Measurements from ENCODE around the gene PHLPP1. TPM values are rescaled to one million over a fixed set of nuclear protein-coding genes. Genes with fewer than 3 reads are reported as not detected.

Gene PHLPP1
- total RNA-seq, 4 donors from 2014 or later = 15.7 to 21.8 (median 20.5) TPM

DNA sequence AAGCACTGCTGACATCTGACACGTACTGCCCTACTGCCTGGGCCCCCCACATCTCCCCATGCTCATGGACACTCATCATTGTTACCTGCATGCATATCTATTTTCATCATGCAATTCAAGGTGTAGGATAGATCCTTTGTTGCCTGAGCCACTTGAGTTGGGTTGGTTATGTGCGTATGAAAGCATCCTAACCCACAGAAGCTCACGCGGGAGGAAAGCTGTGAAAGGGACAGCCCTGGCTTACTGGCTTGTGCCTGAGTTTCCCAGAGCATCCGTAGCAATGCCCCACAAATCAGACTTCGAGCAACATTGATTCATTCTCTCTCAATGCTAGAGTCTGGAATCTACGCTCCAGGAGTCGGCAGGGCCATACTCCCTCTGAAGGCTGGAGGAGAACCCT, 285.5 kb downstream of the PHLPP1 start:
- Histone ChIP-seq H3K9me3 (no peaks in the 10 kb centered on the region), H3K36me3 (no peaks in the 10 kb centered on the region), H3K27me3 (no peaks in the 10 kb centered on the region), H3K4me1 (no peaks in the 10 kb centered on the region), H3K27ac (no peak overlapping the region), H3K4me3 (no peak overlapping the region)
- no peak for DNase-seq
- no peak for TF ChIP-seq POLR2A (IDR thresholded peaks at IDR 0.05)
- TF ChIP-seq, protein P1, sequence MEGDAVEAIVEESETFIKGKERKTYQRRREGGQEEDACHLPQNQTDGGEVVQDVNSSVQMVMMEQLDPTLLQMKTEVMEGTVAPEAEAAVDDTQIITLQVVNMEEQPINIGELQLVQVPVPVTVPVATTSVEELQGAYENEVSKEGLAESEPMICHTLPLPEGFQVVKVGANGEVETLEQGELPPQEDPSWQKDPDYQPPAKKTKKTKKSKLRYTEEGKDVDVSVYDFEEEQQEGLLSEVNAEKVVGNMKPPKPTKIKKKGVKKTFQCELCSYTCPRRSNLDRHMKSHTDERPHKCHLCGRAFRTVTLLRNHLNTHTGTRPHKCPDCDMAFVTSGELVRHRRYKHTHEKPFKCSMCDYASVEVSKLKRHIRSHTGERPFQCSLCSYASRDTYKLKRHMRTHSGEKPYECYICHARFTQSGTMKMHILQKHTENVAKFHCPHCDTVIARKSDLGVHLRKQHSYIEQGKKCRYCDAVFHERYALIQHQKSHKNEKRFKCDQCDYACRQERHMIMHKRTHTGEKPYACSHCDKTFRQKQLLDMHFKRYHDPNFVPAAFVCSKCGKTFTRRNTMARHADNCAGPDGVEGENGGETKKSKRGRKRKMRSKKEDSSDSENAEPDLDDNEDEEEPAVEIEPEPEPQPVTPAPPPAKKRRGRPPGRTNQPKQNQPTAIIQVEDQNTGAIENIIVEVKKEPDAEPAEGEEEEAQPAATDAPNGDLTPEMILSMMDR (IDR thresholded peaks at IDR 0.05) = no peak

DNA sequence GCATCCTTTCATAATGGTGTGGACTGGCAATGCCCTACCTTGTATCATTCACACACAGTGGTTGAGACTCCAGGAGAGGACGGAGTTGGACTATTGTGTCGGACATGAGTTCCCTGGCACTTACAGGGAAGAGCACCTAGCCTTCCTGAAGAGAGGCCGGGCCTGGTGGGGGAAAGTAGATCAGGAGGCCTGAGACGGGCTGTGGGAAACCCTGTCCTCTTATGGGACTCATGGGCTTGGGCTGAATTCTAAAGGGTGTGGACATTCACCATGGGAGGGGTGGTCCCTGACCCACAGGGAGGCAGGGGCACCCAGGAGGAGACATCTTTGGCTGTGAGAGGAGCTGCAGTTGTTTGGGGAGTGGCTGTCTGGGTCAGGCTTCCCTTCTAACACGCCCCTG, 286.5 kb downstream of the PHLPP1 start:
- Histone ChIP-seq H3K9me3 (no peaks in the 10 kb centered on the region), H3K4me3 (no peak overlapping the region), H3K27ac (no peak overlapping the region), H3K36me3 (no peaks in the 10 kb centered on the region), H3K4me1 (no peaks in the 10 kb centered on the region), H3K27me3 (no peaks in the 10 kb centered on the region)
- no peak for DNase-seq
- no peak for TF ChIP-seq POLR2A (IDR thresholded peaks at IDR 0.05)
- TF ChIP-seq, protein P1 (IDR thresholded peaks at IDR 0.05) = no peak

DNA sequence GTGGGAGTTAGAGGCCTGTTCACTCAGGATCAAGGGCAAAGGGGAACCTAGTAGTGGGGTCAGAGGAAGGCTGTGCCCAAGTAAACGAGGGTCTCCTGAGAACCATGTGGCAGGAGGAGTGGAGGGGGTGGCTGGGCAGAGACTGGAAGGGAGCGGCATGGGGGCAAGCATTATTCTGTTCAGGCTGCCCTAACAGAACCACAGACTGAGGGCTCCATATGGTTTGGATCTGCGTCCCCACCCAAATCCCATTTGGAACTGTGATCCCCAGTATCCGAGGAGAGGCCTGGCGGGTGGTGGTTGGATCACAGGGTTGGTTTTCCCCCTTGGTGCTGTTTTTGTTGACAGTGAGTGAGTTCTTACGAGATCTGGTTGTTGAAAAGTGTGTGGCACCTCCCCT, 287.0 kb downstream of the PHLPP1 start:
- Histone ChIP-seq H3K4me1 (no peaks in the 10 kb centered on the region), H3K4me3 (no peak overlapping the region), H3K27ac (no peak overlapping the region), H3K9me3 (no peaks in the 10 kb centered on the region), H3K36me3 (no peaks in the 10 kb centered on the region), H3K27me3 (no peaks in the 10 kb centered on the region)
- no peak for TF ChIP-seq POLR2A (IDR thresholded peaks at IDR 0.05)
- TF ChIP-seq, protein P1 (IDR thresholded peaks at IDR 0.05) = no peak
- DNase-seq = no peak

DNA sequence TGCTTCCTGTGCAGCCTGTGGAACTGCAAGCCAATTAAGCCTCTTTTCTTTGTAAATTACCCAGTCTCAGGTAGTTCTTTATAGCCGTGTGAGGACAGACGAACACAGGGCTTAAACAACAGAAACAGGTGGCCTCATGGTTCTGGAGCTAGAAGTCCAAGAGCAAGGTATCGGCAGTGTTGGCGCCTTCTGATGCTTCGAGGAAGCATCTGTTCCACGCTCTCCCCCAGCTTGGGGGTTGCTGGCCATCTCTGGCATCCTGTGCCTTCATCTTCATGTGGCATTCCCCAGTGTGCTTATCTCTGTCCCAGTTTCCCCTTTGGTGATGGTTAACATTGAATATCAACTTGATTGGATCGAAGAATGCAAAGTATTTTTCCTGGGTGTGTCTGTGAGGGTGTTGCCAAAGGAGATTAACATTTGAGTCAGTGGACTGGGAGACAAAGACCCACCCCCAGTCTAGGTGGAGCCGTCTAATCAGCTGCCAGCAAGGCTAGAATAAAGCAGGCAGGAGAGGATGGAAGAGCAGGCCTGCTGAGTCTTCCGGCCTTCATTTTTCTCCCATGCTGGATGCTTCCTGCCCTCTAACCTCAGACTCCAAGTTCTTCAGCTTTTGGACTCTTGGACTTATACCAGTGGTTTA, 287.6 kb downstream of the PHLPP1 start:
- TF ChIP-seq, protein P1 (IDR thresholded peaks at IDR 0.05) = no peak
- TF ChIP-seq POLR2A (IDR thresholded peaks at IDR 0.05) = no peak
- H3K4me1 ChIP-seq = no peaks in the 10 kb centered on the region

DNA sequence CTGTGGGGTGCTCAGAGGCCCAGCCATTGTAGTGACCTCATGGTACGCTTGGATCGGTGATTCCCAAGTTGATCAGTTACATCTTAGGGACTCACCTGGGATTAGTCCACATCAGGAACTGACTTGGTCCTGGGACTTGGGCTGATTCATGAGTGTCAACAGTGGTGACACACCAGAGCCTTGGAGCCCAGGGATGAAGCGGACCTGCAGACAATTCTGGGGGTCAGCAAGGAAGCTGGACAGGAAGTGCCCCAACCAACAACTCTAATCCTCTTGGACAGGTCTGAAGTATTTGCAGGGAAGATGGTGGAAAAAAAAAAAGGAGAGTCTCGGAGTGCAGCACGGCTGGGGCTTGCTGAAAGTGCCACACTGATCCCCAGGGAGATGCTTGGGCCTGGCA, 288.6 kb downstream of the PHLPP1 start:
- Histone ChIP-seq H3K36me3 (no peaks in the 10 kb centered on the region), H3K4me1 (no peaks in the 10 kb centered on the region), H3K4me3 (no peak overlapping the region), H3K27ac (no peak overlapping the region), H3K9me3 (no peaks in the 10 kb centered on the region), H3K27me3 (no peaks in the 10 kb centered on the region)
- DNase-seq = no peak
- TF ChIP-seq POLR2A (IDR thresholded peaks at IDR 0.05) = no peak
- TF ChIP-seq, protein P1 (IDR thresholded peaks at IDR 0.05) = no peak

More for the DNA sequence above, 287.6 kb downstream of the PHLPP1 start:
- Histone ChIP-seq H3K4me3 (no peak overlapping the region), H3K36me3 (no peaks in the 10 kb centered on the region), H3K27ac (no peak overlapping the region), H3K27me3 (no peaks in the 10 kb centered on the region), H3K9me3 (no peaks in the 10 kb centered on the region)
- no peak for DNase-seq

Measured in Peyer's patch (tissue), 4 donors.